SU-DHL-6 (cell line): ENCODE measurements around the gene MAN2A2.

Source experiments
- H2AFZ ChIP-seq: fragments of 200-600 bp; sonication (generic); 2 replicates; pipeline ENCODE4 v1.6.1; 2014; ENCODE audit warnings: low read depth, mild to moderate bottlenecking, moderate library complexity, mixed read lengths, antibody characterized with exemption, low read length; ENCODE audit not compliant: severe bottlenecking
- H3F3A ChIP-seq: fragments of 200-600 bp; shearing (Covaris generic); 2 replicates; pipeline ENCODE4 v1.6.0; 2016; ENCODE audit warnings: antibody characterized with exemption, mild to moderate bottlenecking; ENCODE audit not compliant: insufficient read depth
- H3K27ac ChIP-seq: fragments of 200-600 bp; sonication (generic); 2 replicates; pipeline ENCODE4 v1.5.1; 2016; ENCODE audit warnings: low read depth, mild to moderate bottlenecking, low read length, moderate library complexity, mixed read lengths
- H3K27me3 ChIP-seq: fragments of 200-600 bp; sonication (generic), shearing (Covaris generic); 2 replicates; pipeline ENCODE4 v1.6.0; 2014; ENCODE audit warnings: mild to moderate bottlenecking, low read length
- H3K36me3 ChIP-seq: fragments of 200-600 bp; sonication (generic); 2 replicates; pipeline ENCODE4 v1.6.1; 2014; ENCODE audit warnings: mild to moderate bottlenecking, low read length, mixed read lengths
- H3K4me2 ChIP-seq: fragments of 300-600, 200-600 bp; shearing (Covaris generic), sonication (generic); 2 replicates; pipeline ENCODE4 v1.6.0; 2014; ENCODE audit warnings: low read length, low read depth, mild to moderate bottlenecking; ENCODE audit not compliant: poor library complexity, severe bottlenecking
- H3K4me3 ChIP-seq: fragments of 200-600 bp; sonication (generic); 2 replicates; pipeline ENCODE4 v1.5.1; 2014; ENCODE audit warnings: antibody characterized with exemption, low read length, mild to moderate bottlenecking, mixed read lengths; ENCODE audit not compliant: insufficient read depth, poor library complexity, severe bottlenecking
- H3K79me2 ChIP-seq: fragments of 200-600 bp; sonication (generic); 2 replicates; pipeline ENCODE4 v1.6.1; 2014; ENCODE audit warnings: mild to moderate bottlenecking, low read length, moderate library complexity; ENCODE audit not compliant: insufficient read depth
- H3K9ac ChIP-seq: fragments of 200-600 bp; sonication (generic); 2 replicates; pipeline ENCODE4 v1.7.0; 2014; ENCODE audit warnings: mild to moderate bottlenecking, low read length
- H3K9me2 ChIP-seq: fragments of 200-600 bp; sonication (generic); replicated peaks from 2 replicates; pipeline ENCODE4 v1.6.1; 2014; ENCODE audit warnings: low read length; ENCODE audit not compliant: insufficient read depth
- H3K9me3 ChIP-seq: fragments of 200-600 bp; sonication (generic); 2 replicates; pipeline ENCODE4 v1.6.1; 2014; ENCODE audit warnings: low read length, mixed read lengths; ENCODE audit not compliant: insufficient read depth
- H4K20me1 ChIP-seq: fragments of 200-600 bp; sonication (generic); 2 replicates; pipeline ENCODE4 v1.6.1; 2014; ENCODE audit warnings: low read depth, mild to moderate bottlenecking, antibody characterized with exemption, low read length, moderate library complexity, mixed read lengths
- EZH2phosphoT487 ChIP-seq: fragments of 200-600 bp; sonication (generic), shearing (Covaris generic); conservative IDR thresholded peaks from 2 replicates; pipeline ENCODE4 v1.6.1; 2018; ENCODE audit warnings: mild to moderate bottlenecking, antibody characterized with exemption, low read length, moderate library complexity, mixed read lengths
- TF ChIP-seq, protein P1 (sequence below): fragments of 200-600 bp; sonication (generic); IDR thresholded peaks from one replicate; pipeline ENCODE4 v1.5.1; 2017; ENCODE audit warnings: antibody characterized with exemption, mild to moderate bottlenecking, low read length, moderate library complexity; ENCODE audit not compliant: insufficient read depth, poor library complexity, severe bottlenecking

The MAN2A2 gene

DNA sequence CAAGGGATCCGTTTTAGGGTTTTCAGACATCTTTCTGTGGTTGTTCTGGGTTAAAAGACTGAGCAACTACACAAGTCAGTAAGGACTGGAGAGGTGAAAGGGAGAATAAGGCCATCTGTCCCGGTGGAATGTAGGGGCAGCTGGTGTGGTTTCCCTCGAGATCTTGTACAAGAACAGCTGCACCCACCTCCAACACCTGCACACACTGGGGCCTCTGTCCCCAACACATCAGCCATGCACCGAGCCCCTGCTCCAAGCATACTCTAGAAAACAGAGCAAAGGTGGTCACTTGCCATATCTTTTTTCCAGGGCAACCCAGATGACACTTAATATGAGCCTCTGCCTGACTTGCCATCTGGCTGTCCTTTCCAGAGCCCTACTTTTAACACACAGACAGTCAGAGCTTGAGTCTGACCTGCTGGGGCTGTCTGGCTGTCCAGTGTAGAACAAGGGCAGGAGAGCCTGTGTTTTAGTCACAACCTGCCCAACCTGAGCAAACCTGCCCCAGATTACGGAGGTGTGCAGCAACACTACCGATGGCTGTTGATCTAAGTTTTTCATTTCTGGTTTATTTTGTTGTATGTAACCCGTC lies 12.2 kb downstream of the MAN2A2 start:
- Histone ChIP-seq H2AFZ (no peak overlapping the region), H3K9ac (no peak overlapping the region), H3K79me2 (no peaks in the 10 kb centered on the region), H3K36me3 (no peaks in the 10 kb centered on the region), H3F3A (no peaks in the 10 kb centered on the region), H3K4me3 (no peak overlapping the region), H3K9me2 (no peaks in the 10 kb centered on the region), H3K4me2 (no peak overlapping the region), H4K20me1 (no peaks in the 10 kb centered on the region), H3K27ac (no peak overlapping the region), H3K27me3 (no peaks in the 10 kb centered on the region), H3K9me3 (no peaks in the 10 kb centered on the region)
- TF ChIP-seq EZH2phosphoT487, result no peak
- TF ChIP-seq, protein P1, sequence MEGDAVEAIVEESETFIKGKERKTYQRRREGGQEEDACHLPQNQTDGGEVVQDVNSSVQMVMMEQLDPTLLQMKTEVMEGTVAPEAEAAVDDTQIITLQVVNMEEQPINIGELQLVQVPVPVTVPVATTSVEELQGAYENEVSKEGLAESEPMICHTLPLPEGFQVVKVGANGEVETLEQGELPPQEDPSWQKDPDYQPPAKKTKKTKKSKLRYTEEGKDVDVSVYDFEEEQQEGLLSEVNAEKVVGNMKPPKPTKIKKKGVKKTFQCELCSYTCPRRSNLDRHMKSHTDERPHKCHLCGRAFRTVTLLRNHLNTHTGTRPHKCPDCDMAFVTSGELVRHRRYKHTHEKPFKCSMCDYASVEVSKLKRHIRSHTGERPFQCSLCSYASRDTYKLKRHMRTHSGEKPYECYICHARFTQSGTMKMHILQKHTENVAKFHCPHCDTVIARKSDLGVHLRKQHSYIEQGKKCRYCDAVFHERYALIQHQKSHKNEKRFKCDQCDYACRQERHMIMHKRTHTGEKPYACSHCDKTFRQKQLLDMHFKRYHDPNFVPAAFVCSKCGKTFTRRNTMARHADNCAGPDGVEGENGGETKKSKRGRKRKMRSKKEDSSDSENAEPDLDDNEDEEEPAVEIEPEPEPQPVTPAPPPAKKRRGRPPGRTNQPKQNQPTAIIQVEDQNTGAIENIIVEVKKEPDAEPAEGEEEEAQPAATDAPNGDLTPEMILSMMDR, result no peak

DNA sequence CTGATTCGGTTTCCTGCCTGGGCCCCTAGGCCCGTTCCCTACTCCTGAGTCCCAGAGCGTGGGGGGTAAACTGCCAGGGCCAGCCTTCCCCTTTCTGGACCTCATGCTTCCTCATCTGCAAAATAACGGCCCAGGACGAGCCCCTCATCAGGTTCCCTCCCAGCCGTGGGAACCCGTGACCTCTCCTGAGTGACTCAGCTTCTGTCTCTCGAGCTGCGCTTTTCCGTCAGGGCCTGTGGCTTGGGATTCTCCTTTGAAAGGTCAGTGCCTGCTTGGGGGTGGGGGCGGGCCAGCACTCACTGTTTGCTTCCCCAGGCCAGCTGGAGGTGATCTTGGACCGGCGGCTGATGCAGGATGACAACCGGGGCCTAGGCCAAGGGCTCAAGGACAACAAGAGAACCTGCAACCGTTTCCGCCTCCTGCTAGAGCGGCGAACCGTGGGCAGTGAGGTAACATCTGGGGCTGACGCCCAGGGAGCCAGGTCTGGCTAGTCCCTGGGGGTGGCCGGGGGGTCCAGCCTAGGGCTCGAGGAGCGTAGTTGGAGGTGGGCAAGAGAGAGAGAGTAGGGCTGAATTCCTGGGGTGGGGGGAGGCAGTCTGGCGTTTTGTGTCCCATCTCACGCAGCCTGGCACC lies 12.8 kb downstream of the MAN2A2 start:
- no peaks in the 10 kb centered on the region for H3K9me3 ChIP-seq
- no peak overlapping the region for H2AFZ ChIP-seq
- no peaks in the 10 kb centered on the region for H3K27me3 ChIP-seq
- no peak overlapping the region for H3K27ac ChIP-seq
- H3K79me2 ChIP-seq, result no peaks in the 10 kb centered on the region
- H3K36me3 ChIP-seq, result no peaks in the 10 kb centered on the region
- no peak overlapping the region for H3K9ac ChIP-seq
- no peaks in the 10 kb centered on the region for H4K20me1 ChIP-seq
- no peaks in the 10 kb centered on the region for H3K9me2 ChIP-seq
- H3K4me3 ChIP-seq, result no peak overlapping the region
- TF ChIP-seq EZH2phosphoT487, result no peak
- TF ChIP-seq, protein P1, result no peak
- no peaks in the 10 kb centered on the region for H3F3A ChIP-seq
- H3K4me2 ChIP-seq, result no peak overlapping the region

DNA sequence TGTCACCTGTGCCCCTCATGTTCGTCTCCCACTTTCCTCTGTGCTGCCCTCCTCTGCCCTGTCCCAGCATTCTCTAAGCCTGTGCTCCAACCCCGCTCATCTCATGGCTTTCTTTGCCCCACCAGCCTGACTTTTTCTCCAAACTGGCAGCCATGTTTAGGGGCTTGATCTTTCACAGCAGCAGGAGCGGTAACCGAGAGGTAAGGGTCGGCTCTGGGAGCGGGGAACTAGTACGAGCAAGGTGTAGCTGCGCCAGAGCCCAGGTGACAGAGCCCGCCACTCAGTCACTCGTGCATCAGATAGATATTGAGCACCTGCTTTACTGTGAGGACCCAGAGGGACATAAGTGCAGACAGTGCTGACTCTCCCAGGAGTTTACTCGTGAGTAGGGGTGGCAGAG lies 13.4 kb downstream of the MAN2A2 start:
- Histone ChIP-seq H3K36me3 (no peaks in the 10 kb centered on the region), H3K9ac (no peak overlapping the region), H3K27ac (no peak overlapping the region), H3K27me3 (no peaks in the 10 kb centered on the region), H3K4me3 (no peak overlapping the region), H3F3A (no peaks in the 10 kb centered on the region), H4K20me1 (no peaks in the 10 kb centered on the region), H3K9me3 (no peaks in the 10 kb centered on the region), H3K4me2 (no peak overlapping the region), H2AFZ (no peak overlapping the region), H3K9me2 (no peaks in the 10 kb centered on the region), H3K79me2 (no peaks in the 10 kb centered on the region)
- no peak for TF ChIP-seq EZH2phosphoT487
- TF ChIP-seq, protein P1, result no peak
